ENCODE data around the gene KRTAP2-1. TPM values are rescaled to one million over a fixed set of nuclear protein-coding genes. Genes with fewer than 3 reads are reported as not detected.

Gene KRTAP2-1
- total RNA-seq, 1 donor from 2014 or later, result not detected

- no peak overlapping the region for H3K27ac Mint-ChIP-seq (ENCODE audit: unreplicated experiment)
- TF ChIP-seq CTCF (conservative IDR thresholded peaks at IDR 0.05), result no peak
- no peak overlapping the region for H3K4me3 Mint-ChIP-seq
- DNase-seq (ENCODE audit: low read depth, low spot score), result no peak
- peaks cover 4% of the 10 kb centered on the region for H3K27me3 Mint-ChIP-seq (ENCODE audit: low read depth)
- peaks cover 6% of the 10 kb centered on the region for H3K9me3 Mint-ChIP-seq
- no peaks in the 10 kb centered on the region for H3K36me3 Mint-ChIP-seq (ENCODE audit: low read depth)
- no peaks in the 10 kb centered on the region for H3K4me1 Mint-ChIP-seq
Measured at GRCh38 chr17:41024697-41025096, 22.4 kb downstream of the KRTAP2-1 start.

GRCh38 chr17:41020336-41020735 is 26.8 kb downstream of the KRTAP2-1 start:
- H3K4me3 Mint-ChIP-seq, result no peak overlapping the region
- TF ChIP-seq CTCF (conservative IDR thresholded peaks at IDR 0.05), result no peak
- H3K27me3 Mint-ChIP-seq (ENCODE audit: low read depth), result peaks cover 3% of the 10 kb centered on the region
- no peaks in the 10 kb centered on the region for H3K36me3 Mint-ChIP-seq (ENCODE audit: low read depth)
- no peak for DNase-seq (ENCODE audit: low read depth, low spot score)
- H3K4me1 Mint-ChIP-seq, result peaks cover 5% of the 10 kb centered on the region
- H3K9me3 Mint-ChIP-seq, result peaks cover 6% of the 10 kb centered on the region
- H3K27ac Mint-ChIP-seq (ENCODE audit: unreplicated experiment), result no peak overlapping the region

GRCh38 chr17:41019415-41019814 is 27.7 kb downstream of the KRTAP2-1 start:
- Mint-ChIP-seq H3K4me1 (peaks cover 5% of the 10 kb centered on the region), H3K27me3 (ENCODE audit: low read depth) (no peaks in the 10 kb centered on the region), H3K27ac (ENCODE audit: unreplicated experiment) (no peak overlapping the region), H3K36me3 (ENCODE audit: low read depth) (no peaks in the 10 kb centered on the region), H3K9me3 (peaks cover 6% of the 10 kb centered on the region), H3K4me3 (no peak overlapping the region)
- TF ChIP-seq CTCF (conservative IDR thresholded peaks at IDR 0.05), result no peak
- no peak for DNase-seq (ENCODE audit: low read depth, low spot score)

GRCh38 chr17:41018541-41018940 is 28.6 kb downstream of the KRTAP2-1 start:
- Mint-ChIP-seq H3K4me3 (no peak overlapping the region), H3K27me3 (ENCODE audit: low read depth) (no peaks in the 10 kb centered on the region), H3K9me3 (peaks cover 6% of the 10 kb centered on the region), H3K27ac (ENCODE audit: unreplicated experiment) (no peak overlapping the region), H3K36me3 (ENCODE audit: low read depth) (no peaks in the 10 kb centered on the region), H3K4me1 (peaks cover 5% of the 10 kb centered on the region)
- TF ChIP-seq CTCF (conservative IDR thresholded peaks at IDR 0.05), result no peak
- DNase-seq (ENCODE audit: low read depth, low spot score), result no peak

GRCh38 chr17:41016578-41017215 is 30.4 kb downstream of the KRTAP2-1 start:
- peaks cover 2% of the 10 kb centered on the region for H3K9me3 Mint-ChIP-seq
- H3K36me3 Mint-ChIP-seq (ENCODE audit: low read depth), result no peaks in the 10 kb centered on the region
- H3K4me1 Mint-ChIP-seq, result peaks cover 5% of the 10 kb centered on the region
- no peak for TF ChIP-seq CTCF (conservative IDR thresholded peaks at IDR 0.05)
- no peaks in the 10 kb centered on the region for H3K27me3 Mint-ChIP-seq (ENCODE audit: low read depth)
- no peak overlapping the region for H3K4me3 Mint-ChIP-seq
- DNase-seq (ENCODE audit: low read depth, low spot score), result no peak
- no peak overlapping the region for H3K27ac Mint-ChIP-seq (ENCODE audit: unreplicated experiment)
